Activated T-cell treated with anti-CD3 and anti-CD28 coated beads, Interleukin-2, amount 50 U/mL, for 4 hours (primary cell): ENCODE data around the gene MRTFA. TPM values are rescaled to one million over a fixed set of nuclear protein-coding genes. Genes with fewer than 3 reads are reported as not detected.
"Not testable (repeated sequence)": the region's sequence is repeated elsewhere in the genome, so short reads cannot be mapped to it uniquely, and the experiment has no call there.

Source experiments
- ATAC-seq, 2 donors: fragments of 200-7000 bp; cut with Tn5 transposase; one replicate each; pipeline ENCODE4 v1.10.0; 2021
- DNase-seq: peaks from one replicate; pipeline ENCODE4 v3.0.0-alpha.2; 2020
- H3K27me3 Mint-ChIP-seq: one replicate; pipeline ENCODE4 v1.8.0; 2021; ENCODE audit warnings: low read depth, mixed read lengths
- H3K36me3 Mint-ChIP-seq: one replicate; pipeline ENCODE4 v1.8.0; 2022; ENCODE audit warnings: mixed read lengths; ENCODE audit not compliant: insufficient read depth
- H3K4me1 Mint-ChIP-seq: one replicate; pipeline ENCODE4 v1.8.0; 2021; ENCODE audit warnings: low read depth, mixed read lengths
- H3K4me3 Mint-ChIP-seq: one replicate; pipeline ENCODE4 v1.8.0; 2021; ENCODE audit warnings: mild to moderate bottlenecking, moderate library complexity, mixed read lengths
- H3K9me3 Mint-ChIP-seq: one replicate; pipeline ENCODE4 v1.8.0; 2021; ENCODE audit warnings: mixed read lengths
- total RNA-seq, 3 donors: library from RNA; stranded (reverse); gene quantifications; one replicate each; pipeline ENCODE4 v1.2.1, GENCODE V29; 2021

Gene MRTFA
- total RNA-seq, 3 donors from 2014 or later = 35.3 to 42.2 (median 38.2) TPM

DNA sequence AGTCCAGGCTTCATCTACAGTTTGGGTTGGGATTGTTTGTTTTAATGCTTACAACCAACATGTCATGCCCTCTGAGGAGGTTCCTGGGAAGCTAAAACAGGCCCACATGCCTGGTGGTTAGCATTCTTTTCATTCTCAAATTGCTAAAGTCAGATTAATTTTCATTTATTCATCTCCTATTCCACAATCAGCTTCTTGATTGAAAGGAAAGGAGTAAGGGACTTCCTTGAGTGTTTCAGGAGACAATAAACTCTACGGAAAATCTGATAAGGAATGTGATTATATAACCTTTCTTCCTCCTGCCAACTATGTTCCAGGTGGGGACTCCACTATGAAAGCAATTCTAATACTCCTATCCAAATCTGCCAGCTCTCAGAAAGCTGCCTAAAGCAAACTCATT, 30.8 kb downstream of the MRTFA start:
- Mint-ChIP-seq H3K36me3 (peaks cover 2% of the 10 kb centered on the region), H3K4me3 (no peak overlapping the region), H3K4me1 (peaks cover 46% of the 10 kb centered on the region)

DNA sequence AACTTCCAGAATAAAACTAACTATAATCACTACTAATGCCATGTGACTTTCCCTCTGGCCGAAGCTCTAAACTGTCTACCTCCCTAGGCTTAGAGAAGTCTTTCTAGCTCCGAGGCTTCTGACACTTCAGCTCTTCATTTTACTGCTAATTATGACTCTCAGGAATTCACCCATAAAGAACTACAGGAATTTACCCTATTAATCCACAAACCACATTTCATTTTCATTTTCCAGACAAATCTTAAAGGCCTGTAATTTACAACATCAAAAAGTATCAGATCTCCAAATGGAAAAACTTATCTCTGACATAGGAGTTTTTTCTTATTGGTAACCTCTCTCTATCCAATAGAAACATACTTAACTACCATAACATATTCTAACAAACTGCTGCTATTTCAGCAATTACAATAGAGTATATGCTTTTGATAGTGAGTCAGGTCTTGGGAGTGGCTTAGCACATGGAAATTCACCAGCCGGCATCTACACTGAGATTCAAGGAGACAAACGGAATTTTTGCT, 33.4 kb downstream of the MRTFA start:
- Mint-ChIP-seq H3K9me3 (no peaks in the 10 kb centered on the region), H3K36me3 (peaks cover 2% of the 10 kb centered on the region), H3K4me1 (peaks cover 46% of the 10 kb centered on the region), H3K27me3 (no peaks in the 10 kb centered on the region), H3K4me3 (no peak overlapping the region)
- ATAC-seq = no peak
- no peak for DNase-seq

More for the DNA sequence above, 30.8 kb downstream of the MRTFA start:
- ATAC-seq = no peak
- Mint-ChIP-seq H3K9me3 (no peaks in the 10 kb centered on the region), H3K27me3 (no peaks in the 10 kb centered on the region)
- no peak for DNase-seq

DNA sequence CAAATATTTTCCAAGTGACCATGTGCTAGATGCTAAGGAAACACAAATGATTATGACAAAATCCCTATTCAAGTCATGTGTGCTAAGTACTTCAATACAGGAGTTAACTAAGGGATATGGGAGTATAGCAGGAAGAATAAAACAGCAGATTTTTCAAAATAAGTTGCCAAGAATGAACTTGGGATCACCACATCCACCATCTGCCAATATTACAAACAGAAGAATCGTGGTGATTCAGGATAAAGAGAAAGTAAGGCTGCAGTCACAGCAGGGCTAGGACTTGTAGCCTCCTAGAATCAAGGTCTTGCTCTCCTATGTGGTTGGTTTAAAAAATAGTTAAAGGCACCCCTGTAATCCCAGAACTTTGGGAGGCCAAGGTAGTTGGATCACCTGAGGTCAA, 34.3 kb downstream of the MRTFA start:
- DNase-seq (no peak), ATAC-seq (no peak)
- no peak overlapping the region for H3K4me3 Mint-ChIP-seq
- peaks cover 2% of the 10 kb centered on the region for H3K36me3 Mint-ChIP-seq
- H3K27me3 Mint-ChIP-seq = no peaks in the 10 kb centered on the region
- H3K4me1 Mint-ChIP-seq = peaks cover 43% of the 10 kb centered on the region
- no peaks in the 10 kb centered on the region for H3K9me3 Mint-ChIP-seq

DNA sequence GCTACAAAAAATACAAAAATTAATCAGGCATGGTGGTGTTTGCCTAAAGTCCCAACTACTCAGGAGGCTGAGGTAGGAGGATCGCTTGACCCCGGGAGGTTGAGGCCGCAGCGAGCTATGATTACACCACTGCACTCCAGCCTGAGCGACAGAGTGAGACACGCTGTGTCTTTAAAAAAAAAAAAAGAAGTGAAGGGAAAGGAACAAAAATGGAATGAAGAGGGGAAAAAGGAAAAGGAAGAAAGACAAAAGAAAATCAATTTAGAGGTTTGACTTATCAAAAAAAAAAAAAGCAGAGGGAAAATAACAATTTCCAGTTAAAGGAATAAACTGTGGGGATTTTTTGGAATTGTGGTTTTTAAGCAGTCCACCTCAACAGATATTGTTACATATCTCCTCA, 36.8 kb downstream of the MRTFA start:
- no peak for DNase-seq
- peaks cover 28% of the 10 kb centered on the region for H3K4me1 Mint-ChIP-seq
- H3K9me3 Mint-ChIP-seq = no peaks in the 10 kb centered on the region
- ATAC-seq = no peak
- no peaks in the 10 kb centered on the region for H3K27me3 Mint-ChIP-seq
- no peak overlapping the region for H3K4me3 Mint-ChIP-seq
- H3K36me3 Mint-ChIP-seq = peaks cover 4% of the 10 kb centered on the region

DNA sequence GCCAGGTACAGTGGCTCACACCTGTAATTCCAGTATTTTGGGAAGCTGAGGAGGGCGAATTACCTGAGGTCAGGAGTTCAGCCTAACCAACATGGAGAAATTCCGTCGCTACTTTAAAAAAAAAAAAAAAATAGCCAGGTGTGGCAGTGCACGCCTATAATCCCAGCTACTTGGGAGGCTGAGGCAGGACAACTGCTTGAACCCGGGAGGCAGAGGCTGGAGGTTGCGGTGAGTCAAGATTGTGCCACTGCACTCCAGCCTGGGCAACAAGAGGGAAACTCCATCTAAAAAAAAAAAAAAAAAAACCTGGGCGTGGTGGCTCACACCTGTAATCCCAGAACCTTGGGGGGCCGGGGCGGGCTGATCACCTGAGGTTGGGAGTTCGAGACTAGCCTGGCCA, 37.8 kb downstream of the MRTFA start:
- not testable (repeated sequence) for DNase-seq, H3K27me3 Mint-ChIP-seq, H3K9me3 Mint-ChIP-seq, H3K4me3 Mint-ChIP-seq, ATAC-seq, H3K36me3 Mint-ChIP-seq
- peaks cover 36% of the 10 kb centered on the region for H3K4me1 Mint-ChIP-seq

DNA sequence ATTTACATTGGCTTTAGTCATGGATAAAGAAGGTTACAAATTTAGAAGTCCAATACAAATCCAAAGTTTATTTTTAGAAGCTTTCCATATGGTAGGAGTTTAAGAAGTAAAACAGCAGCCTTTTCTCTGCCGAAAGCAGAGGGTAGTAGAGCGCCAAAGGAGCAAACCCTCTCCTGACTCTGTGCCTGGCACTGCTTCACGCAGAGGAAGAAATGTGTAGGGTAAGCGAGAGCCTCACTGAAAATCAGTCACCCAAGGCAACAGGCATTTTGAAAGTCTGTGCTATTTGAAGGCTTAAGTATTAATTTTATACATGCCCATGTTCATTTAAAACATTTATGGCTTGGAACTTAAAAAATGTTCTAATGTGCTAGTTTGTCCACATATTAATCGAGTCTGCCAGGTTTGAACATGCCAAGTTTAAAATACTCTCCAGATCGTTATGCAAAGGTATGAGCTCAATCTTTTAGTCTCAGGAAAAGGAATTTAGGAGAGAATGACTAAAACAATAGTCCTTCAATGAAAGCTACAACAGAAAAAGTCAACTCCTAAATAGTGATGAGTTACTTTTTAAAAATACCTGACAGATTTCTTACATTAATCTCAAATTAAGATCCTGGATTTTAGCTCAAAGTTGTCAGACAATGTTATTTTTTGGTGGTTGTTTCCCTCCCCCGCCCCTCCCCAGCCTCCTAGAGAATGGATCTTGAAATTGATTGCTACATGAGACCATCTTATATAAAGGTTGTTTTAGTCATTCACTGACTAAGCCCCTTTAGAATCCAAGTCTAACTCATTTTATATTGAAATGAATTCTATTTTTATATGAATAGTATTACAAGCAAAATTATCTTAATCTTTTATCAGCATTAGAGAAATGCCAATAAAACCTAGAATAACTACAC, 38.7 kb downstream of the MRTFA start:
- Mint-ChIP-seq H3K4me1 (peaks cover 38% of the 10 kb centered on the region), H3K27me3 (no peaks in the 10 kb centered on the region), H3K36me3 (peaks cover 5% of the 10 kb centered on the region), H3K4me3 (no peak overlapping the region), H3K9me3 (no peaks in the 10 kb centered on the region)
- no peak for ATAC-seq
- DNase-seq = no peak

DNA sequence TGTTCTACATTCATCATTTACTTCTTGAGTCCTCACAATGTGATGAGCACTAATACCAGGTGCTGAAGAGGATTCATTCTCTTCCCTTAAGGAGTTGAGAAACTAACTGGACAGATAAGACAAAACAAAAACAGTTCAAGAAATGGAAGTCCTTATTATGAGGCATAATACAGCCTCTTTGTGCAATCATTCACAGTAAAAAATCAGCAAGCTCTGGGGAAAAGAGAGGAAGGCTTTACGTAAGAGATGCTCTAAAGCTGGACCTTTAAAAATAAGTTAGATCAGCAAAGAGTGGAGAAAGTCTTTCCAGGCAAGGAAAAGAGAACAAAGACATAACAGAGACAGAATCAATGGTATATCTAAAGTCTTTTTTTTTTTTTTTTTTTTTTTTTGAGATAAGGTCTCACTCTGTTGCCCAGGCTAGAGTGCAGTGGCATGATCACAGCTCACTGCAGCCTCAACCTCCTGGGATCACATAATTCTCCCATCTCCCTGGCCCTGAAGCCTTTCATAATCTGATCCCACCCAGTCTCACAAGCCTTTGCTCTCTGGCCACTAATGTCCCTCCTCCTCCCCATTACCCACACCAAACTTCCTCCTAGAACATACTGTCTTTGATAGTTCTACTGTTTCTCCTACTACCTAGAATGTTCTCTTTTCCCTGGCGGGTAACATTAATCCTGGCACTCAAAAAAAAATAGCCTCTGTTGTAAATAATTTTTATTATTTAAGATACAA, 40.9 kb downstream of the MRTFA start:
- H3K36me3 Mint-ChIP-seq = peaks cover 7% of the 10 kb centered on the region
- ATAC-seq (no peak), DNase-seq (no peak)
- H3K4me1 Mint-ChIP-seq = peaks cover 42% of the 10 kb centered on the region
- no peaks in the 10 kb centered on the region for H3K9me3 Mint-ChIP-seq
- no peak overlapping the region for H3K4me3 Mint-ChIP-seq
- H3K27me3 Mint-ChIP-seq = no peaks in the 10 kb centered on the region

DNA sequence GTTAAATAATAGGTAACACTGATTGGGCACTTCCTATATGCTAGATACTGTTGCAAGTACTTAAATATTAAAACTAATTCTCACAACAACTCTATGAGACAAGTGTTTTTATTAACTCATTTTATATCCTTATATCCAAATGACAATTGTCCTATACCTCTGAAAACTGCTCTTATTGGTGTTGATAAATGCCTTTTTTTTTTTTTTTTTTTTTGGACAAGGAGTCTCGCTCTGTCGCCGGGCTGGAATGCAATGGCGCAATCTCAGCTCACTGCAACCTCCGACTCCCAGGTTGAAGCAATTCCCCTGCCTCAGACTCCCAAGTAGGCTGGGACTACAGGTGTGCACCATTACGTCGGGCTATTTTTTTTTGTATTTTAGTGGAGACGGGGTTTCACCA, 41.6 kb downstream of the MRTFA start:
- Mint-ChIP-seq H3K4me3 (no peak overlapping the region), H3K9me3 (no peaks in the 10 kb centered on the region), H3K36me3 (peaks cover 10% of the 10 kb centered on the region), H3K27me3 (no peaks in the 10 kb centered on the region), H3K4me1 (peaks cover 38% of the 10 kb centered on the region)
- DNase-seq (no peak), ATAC-seq (no peak)

DNA sequence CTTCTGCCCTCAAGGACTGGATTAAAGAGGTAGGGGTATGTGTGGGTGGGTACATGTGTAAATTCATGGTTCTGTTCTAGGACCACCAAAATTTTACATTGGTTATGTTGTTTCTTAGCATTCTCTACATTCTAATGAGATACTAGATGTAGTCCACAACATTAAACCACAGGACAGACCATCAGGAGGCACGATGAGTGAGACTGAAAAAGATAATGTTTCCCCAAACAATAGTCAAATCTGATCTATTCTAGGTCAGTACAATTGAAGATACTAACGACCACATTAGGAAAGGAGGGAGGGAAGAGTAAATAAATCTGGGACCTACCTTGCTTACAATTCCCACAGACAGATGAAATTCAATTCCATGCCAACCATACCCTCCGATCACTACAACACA, 42.2 kb downstream of the MRTFA start:
- ATAC-seq (no peak), DNase-seq (no peak)
- Mint-ChIP-seq H3K4me3 (no peak overlapping the region), H3K9me3 (no peaks in the 10 kb centered on the region), H3K36me3 (peaks cover 10% of the 10 kb centered on the region), H3K4me1 (peaks cover 38% of the 10 kb centered on the region), H3K27me3 (no peaks in the 10 kb centered on the region)

DNA sequence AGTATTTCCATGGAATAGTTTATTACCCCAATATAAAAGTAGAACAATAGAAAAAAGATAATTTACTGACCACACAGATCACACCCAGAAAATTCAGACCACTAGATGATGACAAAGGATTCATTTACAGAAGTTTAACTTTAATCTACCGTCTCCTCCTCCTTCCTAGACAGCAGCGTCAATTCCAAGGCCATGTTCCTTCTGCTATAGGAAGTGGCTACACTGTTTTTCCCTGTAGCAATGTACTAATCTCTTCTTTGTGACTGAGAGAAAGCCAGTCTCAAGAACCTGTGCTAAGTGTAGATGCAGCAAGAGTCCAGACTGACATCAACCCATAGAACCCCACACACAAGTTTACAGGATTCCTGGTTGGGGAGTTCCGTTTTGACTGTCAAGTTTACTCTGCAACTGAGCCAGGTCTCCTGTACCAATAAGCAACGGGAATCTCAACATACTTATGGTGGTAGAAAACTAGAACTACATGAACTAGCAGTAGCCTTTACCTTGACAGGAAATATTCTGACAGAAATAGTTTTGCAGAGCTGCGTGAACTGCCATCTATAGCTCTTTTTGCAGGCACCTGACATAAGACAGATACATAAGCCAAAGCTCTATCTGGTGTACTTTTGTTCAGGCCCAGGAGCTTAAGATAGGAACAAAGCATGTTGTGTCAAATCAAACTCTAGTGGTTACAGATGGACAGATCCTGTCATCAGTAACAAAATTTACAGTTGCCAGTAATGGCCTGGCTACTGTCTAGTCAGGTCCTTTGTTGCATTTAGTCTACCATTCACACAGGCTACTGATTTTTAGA, 42.9 kb downstream of the MRTFA start:
- ATAC-seq (no peak), DNase-seq (no peak)
- no peaks in the 10 kb centered on the region for H3K9me3 Mint-ChIP-seq
- no peaks in the 10 kb centered on the region for H3K27me3 Mint-ChIP-seq
- no peak overlapping the region for H3K4me3 Mint-ChIP-seq
- H3K36me3 Mint-ChIP-seq = peaks cover 10% of the 10 kb centered on the region
- H3K4me1 Mint-ChIP-seq = peaks cover 38% of the 10 kb centered on the region

DNA sequence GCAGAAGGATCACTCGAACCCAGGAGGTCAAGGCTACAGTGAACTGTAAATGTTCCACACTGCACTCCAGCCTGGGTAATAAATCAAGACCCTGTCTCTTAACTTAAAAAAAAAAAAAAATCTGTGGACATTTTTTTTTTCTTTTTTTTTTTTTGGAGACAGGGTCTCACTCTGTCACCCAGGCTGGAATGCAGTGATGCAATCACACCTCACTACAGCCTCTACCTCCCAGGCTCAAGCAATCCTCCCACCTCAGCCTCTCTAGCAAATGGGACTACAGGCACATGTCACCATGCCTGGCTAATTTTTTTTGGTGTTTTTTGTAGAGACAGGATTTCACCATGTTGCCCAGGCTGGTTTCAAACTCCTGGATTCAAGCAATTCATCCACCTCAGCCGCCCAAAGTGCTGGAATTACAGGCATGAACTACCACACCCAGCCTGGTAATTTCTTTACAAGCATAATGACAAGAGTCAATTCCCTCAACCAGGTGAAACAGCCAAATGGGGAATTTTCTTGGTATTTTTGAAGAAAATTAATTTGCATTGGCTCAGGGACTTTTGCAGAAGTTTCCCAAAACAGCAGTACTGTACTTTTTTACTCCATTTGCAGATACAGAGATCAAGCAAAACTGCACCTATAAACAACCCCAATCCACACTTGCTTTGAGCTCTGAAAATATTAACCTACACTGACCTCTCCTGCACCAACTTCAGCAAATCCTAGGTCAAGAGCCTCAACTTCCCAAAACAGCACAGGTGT, 44.0 kb downstream of the MRTFA start:
- no peak overlapping the region for H3K4me3 Mint-ChIP-seq

DNA sequence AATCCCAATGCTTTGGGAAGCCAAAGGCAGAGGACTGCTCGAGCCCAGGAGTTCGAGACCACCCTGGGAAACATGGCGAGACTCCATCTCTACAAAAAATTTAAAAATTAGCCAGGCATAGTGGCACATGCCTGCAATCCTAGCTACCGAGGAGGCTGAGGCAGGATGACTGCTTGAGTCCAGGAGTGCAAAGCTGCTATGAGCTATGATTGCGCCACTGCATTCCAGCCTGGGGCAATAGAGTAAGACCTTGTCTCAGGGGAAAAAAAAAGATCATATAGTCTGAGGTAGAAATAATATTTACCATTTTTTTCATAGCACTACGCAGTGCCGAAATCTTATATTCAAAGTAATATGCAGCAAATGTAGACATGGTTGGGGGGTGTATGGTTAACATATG, 47.8 kb downstream of the MRTFA start:
- H3K36me3 Mint-ChIP-seq = peaks cover 26% of the 10 kb centered on the region
- ATAC-seq (no peak), DNase-seq (no peak)
- no peaks in the 10 kb centered on the region for H3K27me3 Mint-ChIP-seq
- no peak overlapping the region for H3K4me3 Mint-ChIP-seq
- peaks cover 28% of the 10 kb centered on the region for H3K4me1 Mint-ChIP-seq
- no peaks in the 10 kb centered on the region for H3K9me3 Mint-ChIP-seq

More for the DNA sequence above, 44.0 kb downstream of the MRTFA start:
- peaks cover 35% of the 10 kb centered on the region for H3K4me1 Mint-ChIP-seq
- H3K9me3 Mint-ChIP-seq = no peaks in the 10 kb centered on the region
- DNase-seq (no peak), ATAC-seq (peak in 1 of 2 donors; percentile 28)
- peaks cover 14% of the 10 kb centered on the region for H3K36me3 Mint-ChIP-seq
- H3K27me3 Mint-ChIP-seq = no peaks in the 10 kb centered on the region

DNA sequence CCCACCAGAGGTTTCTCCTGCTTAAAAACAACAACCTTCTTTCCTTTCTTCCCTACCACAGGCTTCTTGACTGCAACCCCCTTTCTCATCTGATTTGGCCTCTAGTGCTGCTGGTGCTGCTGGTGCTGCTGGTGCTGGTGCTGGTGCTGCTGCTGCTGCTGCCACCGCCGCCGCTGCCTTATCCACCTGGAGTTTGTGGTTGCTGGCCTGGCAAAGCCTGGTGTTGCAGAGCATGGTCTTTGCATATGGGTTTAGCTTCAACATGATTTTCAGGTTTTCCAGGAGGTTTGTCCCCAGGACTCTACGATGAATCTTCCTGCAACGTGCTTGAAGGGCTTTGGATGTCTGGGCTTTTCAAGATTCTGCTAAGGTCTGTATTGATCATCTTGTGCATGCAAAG, 49.7 kb downstream of the MRTFA start:
- H3K36me3 Mint-ChIP-seq = peaks cover 32% of the 10 kb centered on the region
- H3K4me3 Mint-ChIP-seq = no peak overlapping the region
- no peak for ATAC-seq
- H3K9me3 Mint-ChIP-seq = peaks cover 3% of the 10 kb centered on the region
- no peaks in the 10 kb centered on the region for H3K27me3 Mint-ChIP-seq
- peaks cover 24% of the 10 kb centered on the region for H3K4me1 Mint-ChIP-seq
- DNase-seq = no peak
